HL-60 (cell line): ENCODE measurements around the gene ALX4.

ENCODE experiments used
- DNase-seq, 2 experiments: peaks; one replicate each; pipeline ENCODE4 v3.0.0-alpha.2; 2010 to 2020; ENCODE audit warnings: low read depth in 1 of 2, low spot score in 1 of 2
- H3K27ac ChIP-seq: fragments of 250-450 bp; sonication (Bioruptor Pico); replicated peaks from 2 replicates; pipeline ENCODE4 v1.5.1; 2020; ENCODE audit warnings: mild to moderate bottlenecking, moderate library complexity
- H3K27me3 ChIP-seq: fragments of 250-450 bp; sonication (Bioruptor Pico); 2 replicates; pipeline ENCODE4 v1.5.1; 2021; ENCODE audit warnings: mild to moderate bottlenecking, moderate library complexity; ENCODE audit not compliant: insufficient read depth, poor library complexity, severe bottlenecking
- H3K4me3 ChIP-seq: replicated peaks from 2 replicates; pipeline ENCODE4 v1.5.1; 2011; ENCODE audit warnings: mild to moderate bottlenecking, control low read depth, low read length; ENCODE audit not compliant: insufficient read depth
- CTCF ChIP-seq: IDR thresholded peaks from one replicate; pipeline ENCODE4 v1.5.1; 2011; ENCODE audit warnings: low read length, control low read depth, inconsistent platforms; ENCODE audit not compliant: insufficient read depth
- GABPA ChIP-seq: IDR thresholded peaks from 2 replicates; pipeline ENCODE4 v1.6.1; 2012; ENCODE audit warnings: low read depth
- POLR2AphosphoS5 ChIP-seq: IDR thresholded peaks from 2 replicates; pipeline ENCODE4 v1.6.1; 2012; ENCODE audit warnings: low read depth
- REST ChIP-seq: IDR thresholded peaks from 2 replicates; pipeline ENCODE4 v1.6.1; 2012; ENCODE audit warnings: low read depth; ENCODE audit not compliant: insufficient replicate concordance
- SPI1 ChIP-seq: IDR thresholded peaks from 2 replicates; pipeline ENCODE4 v1.6.1; 2012; ENCODE audit warnings: low read depth, mild to moderate bottlenecking, borderline replicate concordance

ALX4 gene

GRCh38 chr11:44345781-44346180, 35.8 kb upstream of the ALX4 start:
- no peak overlapping the region for H3K27ac ChIP-seq
- DNase-seq = no peak
- no peak overlapping the region for H3K4me3 ChIP-seq
- no peak for TF ChIP-seq REST
- no peaks in the 10 kb centered on the region for H3K27me3 ChIP-seq

- Histone ChIP-seq H3K27ac (no peak overlapping the region), H3K4me3 (no peak overlapping the region), H3K27me3 (no peaks in the 10 kb centered on the region)
- DNase-seq = no peak
- TF ChIP-seq GABPA (no peak), CTCF (no peak), POLR2AphosphoS5 (no peak), SPI1 (no peak), REST (no peak)
These were observed 35.0 kb upstream of the ALX4 start for GRCh38 chr11:44344921-44345320.

GRCh38 chr11:44344423-44344820, 34.5 kb upstream of the ALX4 start:
- TF ChIP-seq CTCF (no peak), GABPA (no peak), POLR2AphosphoS5 (no peak), SPI1 (no peak), REST (no peak)
- no peak overlapping the region for H3K27ac ChIP-seq
- no peak overlapping the region for H3K4me3 ChIP-seq
- no peak for DNase-seq
- H3K27me3 ChIP-seq = no peaks in the 10 kb centered on the region

GRCh38 chr11:44343778-44344422, 34.0 kb upstream of the ALX4 start:
- TF ChIP-seq REST (no peak), SPI1 (no peak)
- Histone ChIP-seq H3K27me3 (no peaks in the 10 kb centered on the region), H3K4me3 (no peak overlapping the region), H3K27ac (no peak overlapping the region)
- no peak for DNase-seq
